Fibroblast of peridontal ligament (primary cell): ENCODE data around the gene CFAP47.

Experiments used
- DNase-seq: peaks from one replicate; pipeline ENCODE4 v3.0.0-alpha.2; 2010; ENCODE audit errors: extremely low read depth

CFAP47 gene

DNA sequence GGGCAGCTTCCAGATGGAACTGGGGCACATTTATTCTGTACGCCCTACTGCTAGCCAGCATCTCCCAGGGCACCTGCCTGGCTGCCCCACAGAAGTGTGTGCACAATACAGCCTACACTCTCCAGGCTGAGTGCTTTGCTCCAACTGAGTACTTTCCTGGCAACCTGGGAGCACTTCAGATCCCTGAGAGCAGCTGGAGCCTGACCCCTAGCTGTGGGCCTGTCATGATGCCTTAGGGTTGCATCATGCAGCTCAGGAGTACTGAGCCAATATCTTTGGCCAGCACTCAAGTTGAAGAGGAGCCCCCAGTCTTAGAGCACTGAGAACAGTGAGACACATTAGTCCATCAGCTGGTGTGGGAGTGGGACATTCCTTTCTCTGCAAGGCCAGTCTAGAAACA, 321.9 kb downstream of the CFAP47 start:
- no peak for DNase-seq

- no peak for DNase-seq
Observed at GRCh38 chrX:36266155-36266554, 346.6 kb downstream of the CFAP47 start.

DNA sequence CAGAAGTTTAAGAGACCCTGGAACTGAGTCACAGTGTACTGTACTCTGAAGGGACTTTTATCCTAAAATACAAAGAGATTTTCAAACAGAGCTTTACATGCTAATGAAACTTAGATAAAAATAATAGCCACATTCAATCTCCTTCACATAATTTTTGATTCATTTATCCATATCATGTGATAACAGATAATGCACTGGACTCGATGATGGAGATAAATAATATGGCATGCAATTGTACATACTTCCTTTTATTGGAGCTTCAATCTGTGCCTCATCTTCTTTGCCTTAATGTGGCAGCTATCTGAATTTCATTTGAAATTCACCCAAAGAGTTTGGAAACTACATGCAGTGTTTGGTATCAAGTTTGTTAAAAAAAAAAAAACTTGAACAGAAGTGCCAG, 390.6 kb downstream of the CFAP47 start:
- DNase-seq: no peak

DNA sequence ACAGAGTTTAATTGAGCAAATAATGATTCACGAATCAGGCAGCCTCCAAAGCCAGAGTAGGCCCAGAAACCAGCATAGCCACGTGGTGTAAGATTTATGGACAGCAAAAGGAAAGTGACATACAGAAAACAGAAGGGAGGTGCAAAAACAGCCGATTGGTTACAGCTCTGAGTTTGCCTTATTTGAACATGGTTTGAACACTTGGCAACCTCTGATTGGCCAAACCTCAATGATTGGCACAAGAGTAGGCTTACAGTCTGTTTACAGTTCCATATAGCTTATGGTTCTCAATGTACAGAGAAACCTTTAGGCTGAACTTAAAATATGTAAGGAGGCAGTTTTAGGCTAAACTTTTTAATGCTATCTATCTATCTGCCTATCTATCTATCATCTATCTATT, 394.8 kb downstream of the CFAP47 start:
- no peak for DNase-seq

GRCh38 chrX:36334572-36334971, 415.0 kb downstream of the CFAP47 start:
- DNase-seq: no peak

GRCh38 chrX:36336751-36337150, 417.2 kb downstream of the CFAP47 start:
- no peak for DNase-seq

- DNase-seq: no peak
Observed at GRCh38 chrX:36344301-36344700, 424.8 kb downstream of the CFAP47 start.

GRCh38 chrX:36348509-36348908, 429.0 kb downstream of the CFAP47 start:
- DNase-seq: no peak

- DNase-seq: no peak
Observed at GRCh38 chrX:36357855-36358254, 438.3 kb downstream of the CFAP47 start.

- DNase-seq: no peak
Observed at GRCh38 chrX:36364262-36364661, 444.7 kb downstream of the CFAP47 start.

- DNase-seq: no peak
Observed at GRCh38 chrX:36383495-36383894, 464.0 kb downstream of the CFAP47 start.

DNA sequence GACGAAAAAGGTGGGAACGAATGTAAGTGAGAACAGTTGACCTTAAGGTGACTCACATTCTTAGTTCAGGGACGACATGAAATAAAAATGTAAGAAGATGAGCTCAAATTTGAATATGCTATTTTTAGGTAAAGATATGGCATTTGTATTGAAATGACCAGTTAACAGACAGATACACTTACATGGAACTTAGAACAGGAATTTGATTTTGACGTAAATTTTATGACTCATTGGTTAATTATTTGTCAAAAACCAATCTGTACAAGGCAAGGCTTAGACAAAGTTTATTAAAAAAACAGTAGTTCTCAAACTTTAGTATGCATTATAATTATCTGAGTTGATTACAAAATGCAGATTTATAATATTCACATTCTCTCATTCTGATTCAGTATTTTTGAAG, 469.4 kb downstream of the CFAP47 start:
- no peak for DNase-seq

GRCh38 chrX:36401774-36402173, 482.2 kb downstream of the CFAP47 start:
- no peak for DNase-seq

GRCh38 chrX:36407836-36408235, 488.3 kb downstream of the CFAP47 start:
- DNase-seq: no peak

GRCh38 chrX:36414056-36414455, 494.5 kb downstream of the CFAP47 start:
- no peak for DNase-seq

GRCh38 chrX:36422368-36422767, 502.8 kb downstream of the CFAP47 start:
- no peak for DNase-seq

GRCh38 chrX:36431819-36432218, 512.3 kb downstream of the CFAP47 start:
- DNase-seq: no peak

GRCh38 chrX:36434522-36434921, 515.0 kb downstream of the CFAP47 start:
- DNase-seq: no peak
